Measurements from ENCODE around the gene TMEM205. TPM values are rescaled to one million over a fixed set of nuclear protein-coding genes. Genes with fewer than 3 reads are reported as not detected.

Gene TMEM205
- total and polyA plus RNA-seq, 2 of the 8 experiments (the other 6 are each of a cell fraction or from before 2014, with no cell fraction given) = 73.5 to 423 TPM

Other genes with a start within 250 kb of the TMEM205 start
- gene SPC24, start 190.5 kb downstream of the TMEM205 start, total RNA-seq (2021; fragmentation: NEBNext Ultra II Directional; extraction: Animal tissue kit (Norgen Biotek cat#: 25700)) = 42.4 and 49.9 TPM in 2 replicates
- gene SPC24, start 190.5 kb downstream of the TMEM205 start, polyA plus RNA-seq (2011; rRNA removed) = 17.7 and 18.0 TPM in 2 replicates
- 42.3 and 47.9 TPM in 2 replicates for gene KANK2, start 148.7 kb downstream of the TMEM205 start, total RNA-seq (2021; fragmentation: NEBNext Ultra II Directional; extraction: Animal tissue kit (Norgen Biotek cat#: 25700))
- 25.2 and 47.7 TPM in 2 replicates for gene KANK2, start 148.7 kb downstream of the TMEM205 start, polyA plus RNA-seq (2011; rRNA removed)
- gene ANGPTL8, start 106.6 kb downstream of the TMEM205 start, total RNA-seq (2021; fragmentation: NEBNext Ultra II Directional; extraction: Animal tissue kit (Norgen Biotek cat#: 25700)) = not detected in 2 replicates
- gene ANGPTL8, start 106.6 kb downstream of the TMEM205 start, polyA plus RNA-seq (2011; rRNA removed) = not detected in 2 replicates
- 44.1 and 54.7 TPM in 2 replicates for gene DOCK6, start 83.7 kb downstream of the TMEM205 start, total RNA-seq (2021; fragmentation: NEBNext Ultra II Directional; extraction: Animal tissue kit (Norgen Biotek cat#: 25700))
- 25.5 and 48.4 TPM in 2 replicates for gene DOCK6, start 83.7 kb downstream of the TMEM205 start, polyA plus RNA-seq (2011; rRNA removed)
- not detected in 2 replicates for gene TSPAN16, start 50.1 kb downstream of the TMEM205 start, total RNA-seq (2021; fragmentation: NEBNext Ultra II Directional; extraction: Animal tissue kit (Norgen Biotek cat#: 25700))
- gene TSPAN16, start 50.1 kb downstream of the TMEM205 start, polyA plus RNA-seq (2011; rRNA removed) = not detected in 2 replicates
- 23.8 and 24.4 TPM in 2 replicates for gene RAB3D, start 6.6 kb downstream of the TMEM205 start, total RNA-seq (2021; fragmentation: NEBNext Ultra II Directional; extraction: Animal tissue kit (Norgen Biotek cat#: 25700))
- gene RAB3D, start 6.6 kb downstream of the TMEM205 start, polyA plus RNA-seq (2011; rRNA removed) = 17.8 and 23.3 TPM in 2 replicates
- gene CCDC159, start 251 bp upstream of the TMEM205 start, total RNA-seq (2021; fragmentation: NEBNext Ultra II Directional; extraction: Animal tissue kit (Norgen Biotek cat#: 25700)) = 4.0 and 5.5 TPM in 2 replicates
- 5.4 and 7.1 TPM in 2 replicates for gene CCDC159, start 251 bp upstream of the TMEM205 start, polyA plus RNA-seq (2011; rRNA removed)
- 9.5 and 11.7 TPM in 2 replicates for gene PLPPR2, start 9.2 kb upstream of the TMEM205 start, total RNA-seq (2021; fragmentation: NEBNext Ultra II Directional; extraction: Animal tissue kit (Norgen Biotek cat#: 25700))
- gene PLPPR2, start 9.2 kb upstream of the TMEM205 start, polyA plus RNA-seq (2011; rRNA removed) = 7.2 and 14.9 TPM in 2 replicates
- gene SWSAP1, start 28.4 kb upstream of the TMEM205 start, total RNA-seq (2021; fragmentation: NEBNext Ultra II Directional; extraction: Animal tissue kit (Norgen Biotek cat#: 25700)) = 3.1 and 3.2 TPM in 2 replicates
- 5.1 and 5.2 TPM in 2 replicates for gene SWSAP1, start 28.4 kb upstream of the TMEM205 start, polyA plus RNA-seq (2011; rRNA removed)
- 13.1 and 13.9 TPM in 2 replicates for gene EPOR, start 38.0 kb upstream of the TMEM205 start, total RNA-seq (2021; fragmentation: NEBNext Ultra II Directional; extraction: Animal tissue kit (Norgen Biotek cat#: 25700))
- gene EPOR, start 38.0 kb upstream of the TMEM205 start, polyA plus RNA-seq (2011; rRNA removed) = 23.4 and 32.3 TPM in 2 replicates
- 40.9 and 47.8 TPM in 2 replicates for gene RGL3, start 73.0 kb upstream of the TMEM205 start, total RNA-seq (2021; fragmentation: NEBNext Ultra II Directional; extraction: Animal tissue kit (Norgen Biotek cat#: 25700))
- 36.9 and 78.7 TPM in 2 replicates for gene RGL3, start 73.0 kb upstream of the TMEM205 start, polyA plus RNA-seq (2011; rRNA removed)
- gene ODAD3, start 88.9 kb upstream of the TMEM205 start, total RNA-seq (2021; fragmentation: NEBNext Ultra II Directional; extraction: Animal tissue kit (Norgen Biotek cat#: 25700)) = 1.6 and 2.2 TPM in 2 replicates
- gene ODAD3, start 88.9 kb upstream of the TMEM205 start, polyA plus RNA-seq (2011; rRNA removed) = 2.1 and 4.4 TPM in 2 replicates
- 337 and 341 TPM in 2 replicates for gene PRKCSH, start 89.4 kb upstream of the TMEM205 start, total RNA-seq (2021; fragmentation: NEBNext Ultra II Directional; extraction: Animal tissue kit (Norgen Biotek cat#: 25700))
- 97.2 and 267 TPM in 2 replicates for gene PRKCSH, start 89.4 kb upstream of the TMEM205 start, polyA plus RNA-seq (2011; rRNA removed)
- gene ELAVL3, start 134.8 kb upstream of the TMEM205 start, total RNA-seq (2021; fragmentation: NEBNext Ultra II Directional; extraction: Animal tissue kit (Norgen Biotek cat#: 25700)) = 1.0 and 2.0 TPM in 2 replicates
- 0.80 and 1.2 TPM in 2 replicates for gene ELAVL3, start 134.8 kb upstream of the TMEM205 start, polyA plus RNA-seq (2011; rRNA removed)
- 7.9 and 9.5 TPM in 2 replicates for gene ZNF653, start 159.6 kb upstream of the TMEM205 start, total RNA-seq (2021; fragmentation: NEBNext Ultra II Directional; extraction: Animal tissue kit (Norgen Biotek cat#: 25700))
- 7.0 and 13.0 TPM in 2 replicates for gene ZNF653, start 159.6 kb upstream of the TMEM205 start, polyA plus RNA-seq (2011; rRNA removed)
- 53.5 and 55.7 TPM in 2 replicates for gene ECSIT, start 182.9 kb upstream of the TMEM205 start, total RNA-seq (2021; fragmentation: NEBNext Ultra II Directional; extraction: Animal tissue kit (Norgen Biotek cat#: 25700))
- gene ECSIT, start 182.9 kb upstream of the TMEM205 start, polyA plus RNA-seq (2011; rRNA removed) = 74.1 and 118 TPM in 2 replicates
- gene CNN1, start 192.6 kb upstream of the TMEM205 start, total RNA-seq (2021; fragmentation: NEBNext Ultra II Directional; extraction: Animal tissue kit (Norgen Biotek cat#: 25700)) = 29.8 and 32.4 TPM in 2 replicates
- gene CNN1, start 192.6 kb upstream of the TMEM205 start, polyA plus RNA-seq (2011; rRNA removed) = 50.8 and 62.8 TPM in 2 replicates
- gene ELOF1, start 213.0 kb upstream of the TMEM205 start, total RNA-seq (2021; fragmentation: NEBNext Ultra II Directional; extraction: Animal tissue kit (Norgen Biotek cat#: 25700)) = 84.2 and 88.4 TPM in 2 replicates
- 101 and 160 TPM in 2 replicates for gene ELOF1, start 213.0 kb upstream of the TMEM205 start, polyA plus RNA-seq (2011; rRNA removed)
- 8.3 and 9.0 TPM in 2 replicates for gene ACP5, start 231.4 kb upstream of the TMEM205 start, total RNA-seq (2021; fragmentation: NEBNext Ultra II Directional; extraction: Animal tissue kit (Norgen Biotek cat#: 25700))
- gene ACP5, start 231.4 kb upstream of the TMEM205 start, polyA plus RNA-seq (2011; rRNA removed) = 14.3 and 16.5 TPM in 2 replicates